ENCODE results near the gene EXOC4.
"Not testable (repeated sequence)": the region's sequence is repeated elsewhere in the genome, so short reads cannot be mapped to it uniquely, and the experiment has no call there.

EXOC4 gene

GRCh38 chr7:134069187-134069586 lies 816.3 kb downstream of the EXOC4 start:
- Histone ChIP-seq H3K27ac (ENCODE audit: insufficient read depth in 1 of 2, low read depth in 1 of 2, low read length in 2 of 2, poor library complexity in 1 of 2, severe bottlenecking in 2 of 2) (no peak overlapping the region), H3K36me3 (ENCODE audit: control insufficient read depth in 4 of 4, insufficient read depth in 4 of 4, low read length in 3 of 4) (peaks cover 2 to 17% (median 4%) of the 10 kb centered on the region in 4 experiments), H3K9me3 (ENCODE audit: control extremely low read depth in 1 of 5, control insufficient read depth in 4 of 5, insufficient read depth in 2 of 5, low read depth in 1 of 5, low read length in 4 of 5) (no peaks in the 10 kb centered on the region), H3K4me3 (ENCODE audit: control insufficient read depth in 1 of 7, extremely low read depth in 1 of 7, insufficient read depth in 4 of 7, low read depth in 2 of 7, low read length in 6 of 7) (no peak overlapping the region), H3K4me1 (ENCODE audit: control extremely low read depth in 1 of 4, control insufficient read depth in 4 of 4, insufficient read depth in 4 of 4, low read length in 3 of 4) (no peaks in the 10 kb centered on the region), H3K27me3 (replicated peaks in 2 of 5; ENCODE audit: control insufficient read depth in 4 of 5, insufficient read depth in 5 of 5, low read length in 4 of 5) (no peaks in the 10 kb centered on the region)
- ChIA-PET POLR2A (no interaction called here), CTCF (no interaction called here)
- 100% methylated on average over 2 of the region's 2 CpGs for WGBS (ENCODE audit: insufficient coverage)
- DNase-seq: no peak

GRCh38 chr7:134070673-134071072 lies 817.8 kb downstream of the EXOC4 start:
- 83% methylated on average over 1 of the region's 3 CpGs for WGBS (ENCODE audit: insufficient coverage)
- ChIA-PET CTCF (interaction anchor here (1.1 kb wide), 1 partner anchor 11 kb away, joined by 3 read pairs; no protein-coding TSS in a partner anchor), POLR2A (no interaction called here)
- Histone ChIP-seq H3K4me1 (ENCODE audit: control extremely low read depth in 1 of 4, control insufficient read depth in 4 of 4, insufficient read depth in 4 of 4, low read length in 3 of 4) (no peaks in the 10 kb centered on the region), H3K9me3 (ENCODE audit: control extremely low read depth in 1 of 5, control insufficient read depth in 4 of 5, insufficient read depth in 2 of 5, low read depth in 1 of 5, low read length in 4 of 5) (peaks cover 0 to 2% (median 0%) of the 10 kb centered on the region in 5 experiments), H3K4me3 (ENCODE audit: control insufficient read depth in 1 of 7, extremely low read depth in 1 of 7, insufficient read depth in 4 of 7, low read depth in 2 of 7, low read length in 6 of 7) (no peak overlapping the region), H3K36me3 (ENCODE audit: control insufficient read depth in 4 of 4, insufficient read depth in 4 of 4, low read length in 3 of 4) (peaks cover 3 to 21% (median 6%) of the 10 kb centered on the region in 4 experiments), H3K27me3 (replicated peaks in 2 of 5; ENCODE audit: control insufficient read depth in 4 of 5, insufficient read depth in 5 of 5, low read length in 4 of 5) (no peaks in the 10 kb centered on the region), H3K27ac (ENCODE audit: insufficient read depth in 1 of 2, low read depth in 1 of 2, low read length in 2 of 2, poor library complexity in 1 of 2, severe bottlenecking in 2 of 2) (no peak overlapping the region)
- DNase-seq: no peak

- no peak overlapping the region for H3K4me3 ChIP-seq (ENCODE audit: control insufficient read depth in 1 of 7, extremely low read depth in 1 of 7, insufficient read depth in 4 of 7, low read depth in 2 of 7, low read length in 6 of 7)
- CTCF ChIA-PET: no interaction called here
- peaks cover 3 to 11% (median 8%) of the 10 kb centered on the region in 4 experiments for H3K36me3 ChIP-seq (ENCODE audit: control insufficient read depth in 4 of 4, insufficient read depth in 4 of 4, low read length in 3 of 4)
- no peak for DNase-seq
- H3K27me3 ChIP-seq (replicated peaks in 2 of 5; ENCODE audit: control insufficient read depth in 4 of 5, insufficient read depth in 5 of 5, low read length in 4 of 5): no peaks in the 10 kb centered on the region
- peaks cover 0 to 4% (median 0%) of the 10 kb centered on the region in 5 experiments for H3K9me3 ChIP-seq (ENCODE audit: control extremely low read depth in 1 of 5, control insufficient read depth in 4 of 5, insufficient read depth in 2 of 5, low read depth in 1 of 5, low read length in 4 of 5)
- H3K4me1 ChIP-seq (ENCODE audit: control extremely low read depth in 1 of 4, control insufficient read depth in 4 of 4, insufficient read depth in 4 of 4, low read length in 3 of 4): no peaks in the 10 kb centered on the region
- POLR2A ChIA-PET: no interaction called here
- no peak overlapping the region for H3K27ac ChIP-seq (ENCODE audit: insufficient read depth in 1 of 2, low read depth in 1 of 2, low read length in 2 of 2, poor library complexity in 1 of 2, severe bottlenecking in 2 of 2)
Observed at GRCh38 chr7:134071355-134072331, 818.8 kb downstream of the EXOC4 start.

GRCh38 chr7:134073276-134073675 lies 820.4 kb downstream of the EXOC4 start:
- CTCF ChIA-PET: no interaction called here
- POLR2A ChIA-PET: no interaction called here
- Histone ChIP-seq H3K27me3 (replicated peaks in 2 of 5; ENCODE audit: control insufficient read depth in 4 of 5, insufficient read depth in 5 of 5, low read length in 4 of 5) (no peaks in the 10 kb centered on the region), H3K4me3 (ENCODE audit: control insufficient read depth in 1 of 7, extremely low read depth in 1 of 7, insufficient read depth in 4 of 7, low read depth in 2 of 7, low read length in 6 of 7) (no peak overlapping the region), H3K4me1 (ENCODE audit: control extremely low read depth in 1 of 4, control insufficient read depth in 4 of 4, insufficient read depth in 4 of 4, low read length in 3 of 4) (no peaks in the 10 kb centered on the region), H3K36me3 (ENCODE audit: control insufficient read depth in 4 of 4, insufficient read depth in 4 of 4, low read length in 3 of 4) (peaks cover 3 to 13% (median 8%) of the 10 kb centered on the region in 4 experiments), H3K27ac (ENCODE audit: insufficient read depth in 1 of 2, low read depth in 1 of 2, low read length in 2 of 2, poor library complexity in 1 of 2, severe bottlenecking in 2 of 2) (no peak overlapping the region), H3K9me3 (ENCODE audit: control extremely low read depth in 1 of 5, control insufficient read depth in 4 of 5, insufficient read depth in 2 of 5, low read depth in 1 of 5, low read length in 4 of 5) (peaks cover 0 to 7% (median 0%) of the 10 kb centered on the region in 5 experiments)
- 97% methylated on average over 6 of the region's 6 CpGs for WGBS (ENCODE audit: insufficient coverage)
- no peak for DNase-seq

DNA sequence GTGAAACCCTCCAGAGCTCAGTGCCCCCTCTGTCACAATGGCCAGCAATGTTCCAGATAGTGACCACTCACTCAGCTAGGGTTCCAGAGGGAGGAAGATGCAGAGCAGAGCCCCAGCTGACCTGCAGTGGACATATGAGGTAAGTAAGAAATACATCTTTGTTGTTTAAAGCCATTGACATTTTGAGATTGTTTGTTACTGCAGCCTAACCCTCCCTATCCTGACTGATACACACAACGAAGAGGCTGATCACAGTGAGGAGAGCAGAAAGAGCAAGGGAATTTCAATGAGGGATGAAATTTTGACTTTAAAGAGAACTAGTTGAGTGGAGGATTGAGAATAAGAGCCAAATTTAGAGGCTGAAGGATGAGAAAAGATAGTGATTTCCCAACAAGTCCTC lies 822.9 kb downstream of the EXOC4 start:
- no peak overlapping the region for H3K27ac ChIP-seq (ENCODE audit: insufficient read depth in 1 of 2, low read depth in 1 of 2, low read length in 2 of 2, poor library complexity in 1 of 2, severe bottlenecking in 2 of 2)
- H3K27me3 ChIP-seq (replicated peaks in 2 of 5; ENCODE audit: control insufficient read depth in 4 of 5, insufficient read depth in 5 of 5, low read length in 4 of 5): no peaks in the 10 kb centered on the region
- no peak for DNase-seq
- peaks cover 3 to 13% (median 8%) of the 10 kb centered on the region in 4 experiments for H3K36me3 ChIP-seq (ENCODE audit: control insufficient read depth in 4 of 4, insufficient read depth in 4 of 4, low read length in 3 of 4)
- H3K4me1 ChIP-seq (ENCODE audit: control extremely low read depth in 1 of 4, control insufficient read depth in 4 of 4, insufficient read depth in 4 of 4, low read length in 3 of 4): no peaks in the 10 kb centered on the region
- no peak overlapping the region for H3K4me3 ChIP-seq (ENCODE audit: control insufficient read depth in 1 of 7, extremely low read depth in 1 of 7, insufficient read depth in 4 of 7, low read depth in 2 of 7, low read length in 6 of 7)
- peaks cover 0 to 7% (median 0%) of the 10 kb centered on the region in 5 experiments for H3K9me3 ChIP-seq (ENCODE audit: control extremely low read depth in 1 of 5, control insufficient read depth in 4 of 5, insufficient read depth in 2 of 5, low read depth in 1 of 5, low read length in 4 of 5)
- WGBS (ENCODE audit: insufficient coverage): no CpG with 5 or more reads among the region's 1 CpG
- ChIA-PET CTCF (no interaction called here), POLR2A (no interaction called here)

DNA sequence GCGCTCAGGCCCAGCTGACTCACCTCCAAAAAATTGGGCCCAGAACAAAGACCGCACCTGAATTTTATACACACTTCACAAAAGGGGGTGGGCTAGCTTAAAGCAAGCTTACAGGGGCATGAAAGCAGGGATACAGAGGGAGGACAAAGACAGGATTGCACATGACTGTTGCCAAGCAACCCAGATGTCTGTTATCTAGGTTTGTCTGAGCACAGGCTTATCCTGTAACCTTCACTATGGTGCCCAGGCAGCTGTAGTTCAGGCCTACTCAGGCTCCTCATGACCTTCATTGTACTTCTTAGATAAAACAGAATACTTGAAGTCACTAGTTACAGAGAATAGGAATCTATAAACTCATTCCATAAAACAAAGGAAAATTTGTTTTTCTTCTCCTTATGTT lies 824.7 kb downstream of the EXOC4 start:
- not testable (repeated sequence) for H3K27ac ChIP-seq (ENCODE audit: insufficient read depth in 1 of 2, low read depth in 1 of 2, low read length in 2 of 2, poor library complexity in 1 of 2, severe bottlenecking in 2 of 2); H3K4me1 ChIP-seq (ENCODE audit: control extremely low read depth in 1 of 4, control insufficient read depth in 4 of 4, insufficient read depth in 4 of 4, low read length in 3 of 4); H3K9me3 ChIP-seq (ENCODE audit: control extremely low read depth in 1 of 5, control insufficient read depth in 4 of 5, insufficient read depth in 2 of 5, low read depth in 1 of 5, low read length in 4 of 5); H3K4me3 ChIP-seq (ENCODE audit: control insufficient read depth in 1 of 7, extremely low read depth in 1 of 7, insufficient read depth in 4 of 7, low read depth in 2 of 7, low read length in 6 of 7); H3K27me3 ChIP-seq (replicated peaks in 2 of 5; ENCODE audit: control insufficient read depth in 4 of 5, insufficient read depth in 5 of 5, low read length in 4 of 5)
- H3K36me3 ChIP-seq (ENCODE audit: control insufficient read depth in 4 of 4, insufficient read depth in 4 of 4, low read length in 3 of 4): peaks cover 0 to 11% (median 5%) of the 10 kb centered on the region in 4 experiments
- WGBS (ENCODE audit: insufficient coverage): 94% methylated on average over 2 of the region's 2 CpGs
- peak in 1 of 3 donors; percentile 21 for DNase-seq
- CTCF ChIA-PET: interaction anchor here (1.3 kb wide), 1 partner anchor 14 kb away, joined by 3 read pairs; no protein-coding TSS in a partner anchor
- POLR2A ChIA-PET: interaction anchor here (0.6 kb wide), 1 partner anchor 1288 kb away, joined by 5 read pairs; no protein-coding TSS in a partner anchor

GRCh38 chr7:134078991-134079390 lies 826.1 kb downstream of the EXOC4 start:
- Histone ChIP-seq H3K36me3 (ENCODE audit: control insufficient read depth in 4 of 4, insufficient read depth in 4 of 4, low read length in 3 of 4) (peaks cover 0 to 11% (median 4%) of the 10 kb centered on the region in 4 experiments), H3K4me1 (ENCODE audit: control extremely low read depth in 1 of 4, control insufficient read depth in 4 of 4, insufficient read depth in 4 of 4, low read length in 3 of 4) (no peaks in the 10 kb centered on the region), H3K27me3 (replicated peaks in 2 of 5; ENCODE audit: control insufficient read depth in 4 of 5, insufficient read depth in 5 of 5, low read length in 4 of 5) (no peaks in the 10 kb centered on the region), H3K9me3 (ENCODE audit: control extremely low read depth in 1 of 5, control insufficient read depth in 4 of 5, insufficient read depth in 2 of 5, low read depth in 1 of 5, low read length in 4 of 5) (peaks cover 0 to 7% (median 0%) of the 10 kb centered on the region in 5 experiments), H3K4me3 (ENCODE audit: control insufficient read depth in 1 of 7, extremely low read depth in 1 of 7, insufficient read depth in 4 of 7, low read depth in 2 of 7, low read length in 6 of 7) (no peak overlapping the region), H3K27ac (ENCODE audit: insufficient read depth in 1 of 2, low read depth in 1 of 2, low read length in 2 of 2, poor library complexity in 1 of 2, severe bottlenecking in 2 of 2) (no peak overlapping the region)
- POLR2A ChIA-PET: no interaction called here
- WGBS (ENCODE audit: insufficient coverage): 58% methylated on average over 2 of the region's 2 CpGs
- CTCF ChIA-PET: interaction anchor here (1.3 kb wide), 1 partner anchor 15 kb away, joined by 3 read pairs; no protein-coding TSS in a partner anchor
- DNase-seq: no peak
